HepG2 (cell line): ENCODE measurements around the gene PDK1. TPM values are rescaled to one million over a fixed set of nuclear protein-coding genes. Genes with fewer than 3 reads are reported as not detected.

Experiments
- ARID2 ChIP-seq: sonication (generic); formaldehyde crosslinking; IDR thresholded peaks from 2 replicates; pipeline ENCODE4 v1.8.1; 2022; ENCODE audit warnings: mild to moderate bottlenecking, missing genetic modification reagents, borderline replicate concordance
- HDAC1 ChIP-seq: sonication (generic); formaldehyde crosslinking; IDR thresholded peaks from 2 replicates; pipeline ENCODE4 v1.5.1; 2020; ENCODE audit warnings: mild to moderate bottlenecking, missing genetic modification reagents
- KAT7 ChIP-seq: IDR thresholded peaks from 2 replicates; pipeline ENCODE4 v1.6.1; 2018; ENCODE audit warnings: borderline replicate concordance, missing compliant biosample characterization
- RBFOX2 ChIP-seq: fragments of 200-400 bp; formaldehyde crosslinking; IDR thresholded peaks from 2 replicates; pipeline ENCODE4 v1.6.1; 2017; ENCODE audit warnings: low read depth, mild to moderate bottlenecking, low read length
- SRSF4 ChIP-seq: fragments of 200-400 bp; formaldehyde crosslinking; IDR thresholded peaks from one replicate; pipeline ENCODE4 v1.6.1; 2018; ENCODE audit warnings: mild to moderate bottlenecking, low read depth, low read length, moderate library complexity; ENCODE audit not compliant: poor library complexity, severe bottlenecking
- WIZ ChIP-seq: sonication (generic); formaldehyde crosslinking; IDR thresholded peaks from 2 replicates; pipeline ENCODE4 v1.5.1; 2020; ENCODE audit warnings: mild to moderate bottlenecking, missing genetic modification reagents
- ZNF160 ChIP-seq: sonication (generic); formaldehyde crosslinking; IDR thresholded peaks from 2 replicates; pipeline ENCODE4 v1.8.0; 2022; ENCODE audit warnings: mild to moderate bottlenecking, inconsistent platforms, missing genetic modification reagents
- ZNF282 ChIP-seq: fragments of 450-650 bp; IDR thresholded peaks from 2 replicates; pipeline ENCODE4 v1.6.1; 2018; ENCODE audit not compliant: partially characterized antibody
- ZNF317 ChIP-seq: sonication (generic); formaldehyde crosslinking; IDR thresholded peaks from 2 replicates; pipeline ENCODE4 v1.5.0; 2020; ENCODE audit warnings: mild to moderate bottlenecking, missing genetic modification reagents
- polyA plus RNA-seq, 8 experiments: library from polyadenylated mRNA; depleted of rRNA in 3 of 8; stranded (reverse) in 7 of 8; unstranded in 1 of 8; fragments of >200 nt; fragmentation: Illumina TruSeq in 4 of 8; extraction: Trizol in 4 of 8; gene quantifications; 2 replicates each; pipeline versions ENCODE4 v1.2.1 to v1.2.3, GENCODE V29; 2011 to 2016; ENCODE audit warnings: low read depth in 4 of 8, missing spikeins in 1 of 8, mixed read lengths in 1 of 8; ENCODE audit not compliant: insufficient read depth in 1 of 8
- total RNA-seq, 5 experiments: library from RNA; depleted of rRNA; stranded (reverse); fragments of >200 nt; fragmentation: Illumina TruSeq; extraction: Trizol; gene quantifications; 2 replicates each; pipeline ENCODE4 v1.2.3, GENCODE V29; 2016; ENCODE audit warnings: low read depth in 1 of 5
- TF ChIP-seq, protein P1 (sequence below): fragments of 450-650 bp; IDR thresholded peaks from 2 replicates; pipeline ENCODE4 v1.6.1; 2016
- TF ChIP-seq, protein P2 (sequence below): sonication (generic); formaldehyde crosslinking; IDR thresholded peaks from 2 replicates; pipeline ENCODE4 v1.8.0; 2022; ENCODE audit warnings: mild to moderate bottlenecking, missing genetic modification reagents, moderate library complexity
- TF ChIP-seq, protein P3 (sequence below): sonication (generic); formaldehyde crosslinking; IDR thresholded peaks from 2 replicates; pipeline ENCODE4 v1.8.0; 2022; ENCODE audit warnings: mild to moderate bottlenecking, missing genetic modification reagents
- TF ChIP-seq, protein P4 (sequence below): sonication (generic); formaldehyde crosslinking; IDR thresholded peaks from one replicate; pipeline ENCODE4 v1.5.1; 2020; ENCODE audit warnings: mild to moderate bottlenecking, missing genetic modification reagents; ENCODE audit errors: not compliant biosample characterization

PDK1 gene
- total and polyA plus RNA-seq, 2 of the 13 experiments (the other 11 are each of a cell fraction or from before 2014, with no cell fraction given), result 11.9 to 96.9 TPM

DNA sequence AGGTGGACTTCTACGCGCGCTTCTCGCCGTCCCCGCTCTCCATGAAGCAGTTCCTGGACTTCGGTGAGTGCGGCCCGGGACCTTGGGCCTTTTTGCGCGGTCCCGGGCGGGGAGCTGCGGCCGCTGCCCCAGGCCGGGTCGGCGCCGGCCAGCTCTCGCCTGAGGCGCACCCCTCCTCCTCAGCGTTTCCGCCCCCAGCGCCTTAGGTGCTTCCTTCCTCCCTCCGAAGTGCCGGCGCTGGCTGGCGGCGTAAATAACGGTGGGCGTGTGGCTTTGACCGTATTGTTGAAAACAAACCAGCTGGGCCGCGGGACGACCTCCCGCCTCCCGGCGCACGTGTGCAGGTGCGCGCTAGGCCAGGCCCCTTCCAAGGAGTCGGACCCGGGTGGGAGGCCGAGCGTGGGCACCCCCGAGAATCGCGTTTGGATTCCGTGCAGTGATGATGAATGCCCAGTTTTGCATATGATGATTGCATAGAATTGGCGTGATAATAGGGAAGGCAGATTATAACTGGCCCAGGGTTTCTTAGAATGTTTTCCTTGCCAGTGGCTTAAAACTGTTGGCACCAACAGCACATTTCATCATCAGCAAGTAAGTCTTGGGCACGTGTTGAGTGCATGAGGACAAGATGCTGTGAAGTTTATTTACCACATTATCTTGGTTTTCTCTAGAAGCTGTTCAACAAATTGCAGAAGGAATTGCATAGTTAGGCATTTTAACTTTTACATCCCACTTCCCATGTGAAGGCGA is 569 bp downstream of the PDK1 start (continued):
- TF ChIP-seq, protein P1, sequence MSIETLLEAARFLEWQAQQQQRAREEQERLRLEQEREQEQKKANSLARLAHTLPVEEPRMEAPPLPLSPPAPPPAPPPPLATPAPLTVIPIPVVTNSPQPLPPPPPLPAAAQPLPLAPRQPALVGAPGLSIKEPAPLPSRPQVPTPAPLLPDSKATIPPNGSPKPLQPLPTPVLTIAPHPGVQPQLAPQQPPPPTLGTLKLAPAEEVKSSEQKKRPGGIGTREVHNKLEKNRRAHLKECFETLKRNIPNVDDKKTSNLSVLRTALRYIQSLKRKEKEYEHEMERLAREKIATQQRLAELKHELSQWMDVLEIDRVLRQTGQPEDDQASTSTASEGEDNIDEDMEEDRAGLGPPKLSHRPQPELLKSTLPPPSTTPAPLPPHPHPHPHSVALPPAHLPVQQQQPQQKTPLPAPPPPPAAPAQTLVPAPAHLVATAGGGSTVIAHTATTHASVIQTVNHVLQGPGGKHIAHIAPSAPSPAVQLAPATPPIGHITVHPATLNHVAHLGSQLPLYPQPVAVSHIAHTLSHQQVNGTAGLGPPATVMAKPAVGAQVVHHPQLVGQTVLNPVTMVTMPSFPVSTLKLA, result peak; percentile 68
- TF ChIP-seq, protein P2, sequence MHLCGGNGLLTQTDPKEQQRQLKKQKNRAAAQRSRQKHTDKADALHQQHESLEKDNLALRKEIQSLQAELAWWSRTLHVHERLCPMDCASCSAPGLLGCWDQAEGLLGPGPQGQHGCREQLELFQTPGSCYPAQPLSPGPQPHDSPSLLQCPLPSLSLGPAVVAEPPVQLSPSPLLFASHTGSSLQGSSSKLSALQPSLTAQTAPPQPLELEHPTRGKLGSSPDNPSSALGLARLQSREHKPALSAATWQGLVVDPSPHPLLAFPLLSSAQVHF (CRISPR knock-in tag), result peak; percentile 92
- peak; percentile 50; the same call in 1 of the 2 replicates for TF ChIP-seq ZNF317 (CRISPR knock-in tag)
- no peak for TF ChIP-seq WIZ (CRISPR knock-in tag)
- TF ChIP-seq ZNF160 (CRISPR knock-in tag), result 0 out of 2 replicates have a peak, but pooled peaks have one; percentile 5
- TF ChIP-seq ARID2 (CRISPR knock-in tag), result no peak
- TF ChIP-seq, protein P3, sequence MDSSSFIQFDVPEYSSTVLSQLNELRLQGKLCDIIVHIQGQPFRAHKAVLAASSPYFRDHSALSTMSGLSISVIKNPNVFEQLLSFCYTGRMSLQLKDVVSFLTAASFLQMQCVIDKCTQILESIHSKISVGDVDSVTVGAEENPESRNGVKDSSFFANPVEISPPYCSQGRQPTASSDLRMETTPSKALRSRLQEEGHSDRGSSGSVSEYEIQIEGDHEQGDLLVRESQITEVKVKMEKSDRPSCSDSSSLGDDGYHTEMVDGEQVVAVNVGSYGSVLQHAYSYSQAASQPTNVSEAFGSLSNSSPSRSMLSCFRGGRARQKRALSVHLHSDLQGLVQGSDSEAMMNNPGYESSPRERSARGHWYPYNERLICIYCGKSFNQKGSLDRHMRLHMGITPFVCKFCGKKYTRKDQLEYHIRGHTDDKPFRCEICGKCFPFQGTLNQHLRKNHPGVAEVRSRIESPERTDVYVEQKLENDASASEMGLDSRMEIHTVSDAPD (CRISPR knock-in tag), result peak; percentile 64; the same call in 1 of the 2 replicates
- no peak for TF ChIP-seq KAT7 (CRISPR knock-in tag)
- TF ChIP-seq SRSF4, result no peak
- TF ChIP-seq RBFOX2, result peak; percentile 78
- no peak for TF ChIP-seq ZNF282
- TF ChIP-seq HDAC1, result peak; percentile 78
- TF ChIP-seq, protein P4, sequence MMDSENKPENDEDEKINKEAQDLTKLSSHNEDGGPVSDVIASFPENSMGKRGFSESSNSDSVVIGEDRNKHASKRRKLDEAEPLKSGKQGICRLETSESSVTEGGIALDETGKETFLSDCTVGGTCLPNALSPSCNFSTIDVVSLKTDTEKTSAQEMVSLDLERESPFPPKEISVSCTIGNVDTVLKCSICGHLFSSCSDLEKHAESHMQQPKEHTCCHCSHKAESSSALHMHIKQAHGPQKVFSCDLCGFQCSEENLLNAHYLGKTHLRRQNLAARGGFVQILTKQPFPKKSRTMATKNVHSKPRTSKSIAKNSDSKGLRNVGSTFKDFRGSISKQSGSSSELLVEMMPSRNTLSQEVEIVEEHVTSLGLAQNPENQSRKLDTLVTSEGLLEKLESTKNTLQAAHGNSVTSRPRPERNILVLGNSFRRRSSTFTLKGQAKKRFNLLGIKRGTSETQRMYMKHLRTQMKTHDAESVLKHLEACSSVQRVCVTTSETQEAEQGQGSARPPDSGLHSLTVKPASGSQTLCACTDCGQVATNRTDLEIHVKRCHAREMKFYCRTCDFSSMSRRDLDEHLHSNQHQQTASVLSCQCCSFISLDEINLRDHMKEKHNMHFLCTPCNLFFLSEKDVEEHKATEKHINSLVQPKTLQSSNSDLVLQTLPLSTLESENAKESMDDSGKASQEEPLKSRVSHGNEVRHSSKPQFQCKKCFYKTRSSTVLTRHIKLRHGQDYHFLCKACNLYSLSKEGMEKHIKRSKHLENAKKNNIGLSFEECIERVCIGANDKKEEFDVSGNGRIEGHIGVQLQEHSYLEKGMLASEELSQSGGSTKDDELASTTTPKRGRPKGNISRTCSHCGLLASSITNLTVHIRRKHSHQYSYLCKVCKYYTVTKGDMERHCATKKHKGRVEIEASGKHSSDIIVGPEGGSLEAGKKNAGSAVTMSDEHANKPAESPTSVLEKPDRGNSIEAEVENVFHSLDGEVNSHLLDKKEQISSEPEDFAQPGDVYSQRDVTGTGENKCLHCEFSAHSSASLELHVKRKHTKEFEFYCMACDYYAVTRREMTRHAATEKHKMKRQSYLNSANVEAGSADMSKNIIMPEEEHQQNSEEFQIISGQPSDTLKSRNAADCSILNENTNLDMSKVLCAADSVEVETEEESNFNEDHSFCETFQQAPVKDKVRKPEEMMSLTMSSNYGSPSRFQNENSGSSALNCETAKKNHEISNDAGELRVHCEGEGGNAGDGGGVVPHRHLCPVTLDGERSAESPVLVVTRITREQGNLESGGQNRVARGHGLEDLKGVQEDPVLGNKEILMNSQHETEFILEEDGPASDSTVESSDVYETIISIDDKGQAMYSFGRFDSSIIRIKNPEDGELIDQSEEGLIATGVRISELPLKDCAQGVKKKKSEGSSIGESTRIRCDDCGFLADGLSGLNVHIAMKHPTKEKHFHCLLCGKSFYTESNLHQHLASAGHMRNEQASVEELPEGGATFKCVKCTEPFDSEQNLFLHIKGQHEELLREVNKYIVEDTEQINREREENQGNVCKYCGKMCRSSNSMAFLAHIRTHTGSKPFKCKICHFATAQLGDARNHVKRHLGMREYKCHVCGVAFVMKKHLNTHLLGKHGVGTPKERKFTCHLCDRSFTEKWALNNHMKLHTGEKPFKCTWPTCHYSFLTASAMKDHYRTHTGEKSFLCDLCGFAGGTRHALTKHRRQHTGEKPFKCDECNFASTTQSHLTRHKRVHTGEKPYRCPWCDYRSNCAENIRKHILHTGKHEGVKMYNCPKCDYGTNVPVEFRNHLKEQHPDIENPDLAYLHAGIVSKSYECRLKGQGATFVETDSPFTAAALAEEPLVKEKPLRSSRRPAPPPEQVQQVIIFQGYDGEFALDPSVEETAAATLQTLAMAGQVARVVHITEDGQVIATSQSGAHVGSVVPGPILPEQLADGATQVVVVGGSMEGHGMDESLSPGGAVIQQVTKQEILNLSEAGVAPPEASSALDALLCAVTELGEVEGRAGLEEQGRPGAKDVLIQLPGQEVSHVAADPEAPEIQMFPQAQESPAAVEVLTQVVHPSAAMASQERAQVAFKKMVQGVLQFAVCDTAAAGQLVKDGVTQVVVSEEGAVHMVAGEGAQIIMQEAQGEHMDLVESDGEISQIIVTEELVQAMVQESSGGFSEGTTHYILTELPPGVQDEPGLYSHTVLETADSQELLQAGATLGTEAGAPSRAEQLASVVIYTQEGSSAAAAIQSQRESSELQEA (CRISPR knock-in tag), result peak; percentile 79
